AG09319 (cell line): Measurements from ENCODE around the gene GAS1.

Experiments
- DNase-seq: peaks from one replicate; pipeline ENCODE4 v3.0.0-alpha.2; 2010; ENCODE audit warnings: low read depth; ENCODE audit errors: extremely low read depth
- TF ChIP-seq, protein P1 (sequence below): IDR thresholded peaks from 2 replicates; pipeline ENCODE4 v1.5.1; 2011; ENCODE audit warnings: low read depth, mild to moderate bottlenecking, inconsistent platforms, low read length, moderate library complexity

The GAS1 gene, protein sequence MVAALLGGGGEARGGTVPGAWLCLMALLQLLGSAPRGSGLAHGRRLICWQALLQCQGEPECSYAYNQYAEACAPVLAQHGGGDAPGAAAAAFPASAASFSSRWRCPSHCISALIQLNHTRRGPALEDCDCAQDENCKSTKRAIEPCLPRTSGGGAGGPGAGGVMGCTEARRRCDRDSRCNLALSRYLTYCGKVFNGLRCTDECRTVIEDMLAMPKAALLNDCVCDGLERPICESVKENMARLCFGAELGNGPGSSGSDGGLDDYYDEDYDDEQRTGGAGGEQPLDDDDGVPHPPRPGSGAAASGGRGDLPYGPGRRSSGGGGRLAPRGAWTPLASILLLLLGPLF

DNA sequence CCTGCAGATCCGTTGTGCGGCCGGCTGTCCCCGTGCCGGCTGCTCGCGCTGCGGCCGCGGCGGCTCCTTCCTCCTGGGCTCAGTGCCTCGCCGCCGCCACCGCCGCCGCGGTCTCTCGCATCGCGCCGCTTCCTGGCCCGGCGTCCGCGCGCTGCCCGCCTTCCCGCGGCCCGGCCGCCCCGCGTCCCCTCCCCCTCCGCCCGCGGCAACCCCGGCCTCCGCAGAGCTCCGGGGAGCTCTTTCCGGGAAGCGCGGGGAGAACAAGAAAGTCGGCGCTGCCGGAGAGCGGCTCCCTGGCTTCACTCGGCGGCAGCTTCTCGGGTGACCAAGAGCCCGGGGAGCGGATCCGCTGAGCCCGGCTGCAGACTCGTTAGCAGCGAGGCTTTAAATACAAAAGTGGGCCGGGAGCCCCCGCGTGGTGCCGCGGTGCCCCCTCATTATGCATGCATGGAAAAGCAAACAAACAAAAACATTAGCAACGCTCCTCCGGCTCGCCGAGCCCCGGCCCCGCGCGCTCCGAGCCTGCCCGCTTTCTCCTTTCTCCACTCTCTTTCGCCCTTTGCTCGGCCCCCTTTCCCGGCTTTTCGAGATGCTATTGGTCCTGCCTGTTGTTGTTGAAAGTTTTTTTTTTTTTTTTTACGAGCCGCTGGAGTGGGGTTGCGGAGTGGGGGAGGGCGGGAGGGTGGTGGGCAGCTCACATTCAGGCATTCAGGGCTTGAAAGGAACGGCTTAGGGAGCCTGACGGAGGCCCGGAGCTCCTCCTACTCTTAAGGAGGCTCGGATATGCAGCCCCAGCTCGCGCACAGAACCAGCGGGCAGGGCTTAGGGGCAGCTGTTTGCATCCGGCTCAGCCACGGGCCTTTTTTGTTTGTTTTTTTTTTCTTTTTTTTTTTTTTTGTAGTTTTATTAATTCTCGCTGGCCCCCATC lies at the start of gene GAS1:
Gene GAS1, minus strand, starts transcription at position 361 of the 928 bp plus-strand sequence. CDS start 727 bp downstream, outside the sequence.
- TF ChIP-seq, protein P1, sequence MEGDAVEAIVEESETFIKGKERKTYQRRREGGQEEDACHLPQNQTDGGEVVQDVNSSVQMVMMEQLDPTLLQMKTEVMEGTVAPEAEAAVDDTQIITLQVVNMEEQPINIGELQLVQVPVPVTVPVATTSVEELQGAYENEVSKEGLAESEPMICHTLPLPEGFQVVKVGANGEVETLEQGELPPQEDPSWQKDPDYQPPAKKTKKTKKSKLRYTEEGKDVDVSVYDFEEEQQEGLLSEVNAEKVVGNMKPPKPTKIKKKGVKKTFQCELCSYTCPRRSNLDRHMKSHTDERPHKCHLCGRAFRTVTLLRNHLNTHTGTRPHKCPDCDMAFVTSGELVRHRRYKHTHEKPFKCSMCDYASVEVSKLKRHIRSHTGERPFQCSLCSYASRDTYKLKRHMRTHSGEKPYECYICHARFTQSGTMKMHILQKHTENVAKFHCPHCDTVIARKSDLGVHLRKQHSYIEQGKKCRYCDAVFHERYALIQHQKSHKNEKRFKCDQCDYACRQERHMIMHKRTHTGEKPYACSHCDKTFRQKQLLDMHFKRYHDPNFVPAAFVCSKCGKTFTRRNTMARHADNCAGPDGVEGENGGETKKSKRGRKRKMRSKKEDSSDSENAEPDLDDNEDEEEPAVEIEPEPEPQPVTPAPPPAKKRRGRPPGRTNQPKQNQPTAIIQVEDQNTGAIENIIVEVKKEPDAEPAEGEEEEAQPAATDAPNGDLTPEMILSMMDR, result no peak
- DNase-seq, result peak; percentile 97

DNA sequence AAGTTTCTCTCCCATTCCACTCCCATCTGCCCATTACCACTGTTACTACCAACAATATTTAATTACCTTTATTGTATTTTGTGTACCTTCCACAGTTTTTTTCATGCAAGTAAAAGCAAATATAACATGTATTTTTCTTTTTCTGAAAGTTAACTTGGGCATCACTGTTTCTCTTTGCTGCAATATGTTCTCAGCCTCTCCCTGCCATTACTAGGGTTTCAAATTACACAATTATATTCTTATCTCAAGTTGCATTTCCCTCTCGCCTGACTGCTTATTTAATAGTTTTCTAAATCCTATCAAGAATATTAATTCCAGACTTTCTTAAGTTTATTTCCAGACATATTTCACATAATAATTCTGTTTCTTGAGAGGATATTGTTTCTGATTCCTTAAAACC lies 46.9 kb upstream of the GAS1 start:
- DNase-seq, result no peak
- TF ChIP-seq, protein P1, result no peak

DNA sequence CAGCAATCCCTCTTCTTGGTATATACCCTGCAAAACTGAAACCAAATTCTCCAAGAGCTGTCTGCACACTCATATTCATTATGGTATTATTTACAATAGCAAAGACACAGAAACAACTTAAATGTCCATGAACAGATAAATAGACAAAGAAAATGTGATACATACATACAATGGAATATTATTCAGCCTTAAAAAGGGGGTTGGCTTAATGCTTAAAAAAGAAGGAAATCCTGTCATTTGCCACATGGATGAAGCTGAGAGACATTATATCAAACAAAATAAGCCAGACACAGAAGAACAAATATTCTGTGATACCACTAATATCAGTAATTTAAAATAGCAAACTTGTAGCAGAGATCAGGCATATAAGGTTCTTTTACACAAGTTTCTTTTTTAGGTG lies 46.5 kb upstream of the GAS1 start:
- no peak for DNase-seq
- TF ChIP-seq, protein P1, result no peak

DNA sequence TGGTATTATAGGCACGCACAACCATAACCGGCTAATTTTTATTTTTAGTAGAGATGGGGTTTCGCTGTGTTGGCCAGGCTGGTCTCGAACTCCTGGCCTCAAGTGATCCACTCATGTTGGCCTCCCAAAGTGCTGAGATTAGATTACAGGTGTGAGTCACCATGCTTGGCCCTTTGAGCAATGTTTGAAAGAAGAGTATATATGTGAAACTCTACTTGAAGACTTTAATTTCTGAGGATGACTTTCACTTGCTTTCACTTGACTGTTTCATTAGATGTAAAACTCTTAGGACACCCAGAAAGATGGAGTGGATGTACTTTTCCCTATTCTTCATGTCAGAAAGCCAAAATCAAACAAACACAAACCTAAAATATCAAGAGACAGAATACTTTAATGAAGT lies 43.8 kb upstream of the GAS1 start:
- no peak for DNase-seq
- TF ChIP-seq, protein P1, result no peak

DNA sequence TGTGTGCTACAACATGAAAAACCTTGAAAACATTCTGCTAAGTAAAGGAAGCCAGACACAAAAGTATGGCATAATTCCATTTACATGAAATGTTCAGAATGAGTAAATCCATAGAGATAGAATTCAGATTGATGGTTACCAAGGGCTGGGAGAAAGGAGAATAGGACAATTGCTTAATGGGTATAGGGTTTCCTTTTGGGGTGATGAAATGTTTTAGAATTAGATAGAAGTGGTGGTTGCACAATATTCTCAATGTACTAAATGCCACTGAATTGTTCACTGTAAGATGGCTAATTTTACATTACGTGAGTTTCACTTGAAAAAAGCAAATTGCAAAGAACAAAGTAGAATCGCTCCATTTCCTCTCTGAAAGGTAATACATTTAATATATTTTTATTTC lies 43.0 kb upstream of the GAS1 start:
- DNase-seq, result no peak
- TF ChIP-seq, protein P1, result no peak

DNA sequence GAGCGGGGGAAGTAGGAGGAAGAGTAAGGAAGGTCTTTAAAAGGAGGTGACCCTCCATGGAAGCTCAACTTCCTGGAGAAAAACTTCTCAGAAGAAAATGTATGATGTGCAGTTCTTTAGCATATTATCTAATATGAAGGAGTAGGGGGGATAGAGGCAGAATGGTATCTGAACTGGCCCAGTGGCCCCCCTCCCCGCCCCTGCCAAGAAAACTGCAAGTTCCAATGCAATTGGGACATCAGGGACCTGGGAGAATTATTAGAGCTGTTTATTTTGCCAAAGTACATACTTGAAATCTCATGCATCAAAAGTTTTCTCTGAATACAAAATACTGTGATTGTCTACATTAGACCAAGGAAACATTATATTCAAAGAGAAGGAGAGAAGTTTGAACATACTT lies 40.6 kb upstream of the GAS1 start:
- no peak for DNase-seq
- TF ChIP-seq, protein P1, result no peak
